CD14-positive monocyte (primary cell): ENCODE results near the gene CLIP4. TPM values are rescaled to one million over a fixed set of nuclear protein-coding genes. Genes with fewer than 3 reads are reported as not detected.

Source experiments
- DNase-seq, 3 donors: peaks; one replicate each; pipeline ENCODE4 v3.0.0-alpha.2; 2011 to 2022
- H2AFZ ChIP-seq: 2 replicates; pipeline ENCODE4 v1.6.0; 2012; ENCODE audit warnings: mild to moderate bottlenecking, low read depth, low read length, inconsistent platforms; ENCODE audit not compliant: insufficient read depth, poor library complexity, severe bottlenecking
- H3K27ac ChIP-seq, 2 donors: 1 replicate in 1 of 2; 2 replicates in 1 of 2; pipeline ENCODE4 v1.5.1; 2012 to 2013; ENCODE audit warnings: low read length in 2 of 2, control low read depth in 1 of 2, inconsistent platforms in 1 of 2, low read depth in 1 of 2, mild to moderate bottlenecking in 1 of 2
- H3K27me3 ChIP-seq, 2 donors: one replicate each; pipeline versions ENCODE4 v1.6.0 to v1.6.1; 2011 to 2013; ENCODE audit warnings: low read length in 2 of 2; ENCODE audit not compliant: control insufficient read depth in 2 of 2, insufficient read depth in 2 of 2
- H3K36me3 ChIP-seq, 2 donors: replicated peaks in 1 of 2; 1 replicate in 1 of 2; 2 replicates in 1 of 2; pipeline versions ENCODE4 v1.5.1 to v1.6.1; 2012 to 2013; ENCODE audit warnings: low read length in 2 of 2, control low read depth in 1 of 2, inconsistent platforms in 1 of 2, mild to moderate bottlenecking in 1 of 2; ENCODE audit not compliant: insufficient read depth in 2 of 2, control insufficient read depth in 1 of 2
- H3K4me1 ChIP-seq, 2 donors: 1 replicate in 1 of 2; 2 replicates in 1 of 2; pipeline versions ENCODE4 v1.5.1 to v1.6.1; 2012 to 2013; ENCODE audit warnings: low read length in 2 of 2, control low read depth in 1 of 2, inconsistent platforms in 1 of 2, mild to moderate bottlenecking in 1 of 2, moderate library complexity in 1 of 2; ENCODE audit not compliant: insufficient read depth in 2 of 2, control insufficient read depth in 1 of 2
- H3K4me2 ChIP-seq: replicated peaks from 2 replicates; pipeline ENCODE3; 2012; ENCODE audit warnings: low read length, moderate library complexity, mild to moderate bottlenecking; ENCODE audit not compliant: poor library complexity, severe bottlenecking; ENCODE audit errors: extremely low read depth
- H3K4me3 ChIP-seq, 3 experiments: fragments of 200-600 bp in 1 of 3; sonication (generic) in 1 of 3; replicated peaks in 1 of 3; 1 replicate in 2 of 3; 2 replicates in 1 of 3; pipeline ENCODE4 v1.5.1; 2011 to 2013; ENCODE audit warnings: low read length in 3 of 3, mild to moderate bottlenecking in 3 of 3, control low read depth in 2 of 3, low read depth in 2 of 3, inconsistent platforms in 1 of 3, moderate library complexity in 1 of 3
- H3K79me2 ChIP-seq: 2 replicates; pipeline ENCODE4 v1.6.0; 2012; ENCODE audit warnings: mild to moderate bottlenecking, control low read depth, inconsistent platforms, low read length, moderate library complexity; ENCODE audit not compliant: insufficient read depth
- H3K9ac ChIP-seq: 2 replicates; pipeline ENCODE4 v1.6.0; 2017; ENCODE audit warnings: low read length, mild to moderate bottlenecking; ENCODE audit not compliant: insufficient read depth, poor library complexity, severe bottlenecking
- H3K9me3 ChIP-seq, 2 donors: replicated peaks in 1 of 2; 1 replicate in 1 of 2; 2 replicates in 1 of 2; pipeline versions ENCODE4 v1.5.1 to v1.6.1; 2012 to 2013; ENCODE audit warnings: low read length in 2 of 2, control low read depth in 1 of 2; ENCODE audit not compliant: control insufficient read depth in 1 of 2, insufficient read depth in 1 of 2
- H4K20me1 ChIP-seq: 2 replicates; pipeline ENCODE4 v1.6.0; 2012; ENCODE audit warnings: mild to moderate bottlenecking, low read length, control low read depth, moderate library complexity; ENCODE audit not compliant: insufficient read depth
- H3K27ac Mint-ChIP-seq, 7 donors: one replicate each; pipeline ENCODE4 v1.8.0; 2020; ENCODE audit warnings: mild to moderate bottlenecking in 7 of 7, mixed read lengths in 7 of 7, moderate library complexity in 6 of 7, inconsistent platforms in 2 of 7
- H3K27me3 Mint-ChIP-seq, 3 donors: one replicate each; pipeline ENCODE4 v1.8.0; 2021 to 2022; ENCODE audit warnings: low read depth in 3 of 3, mild to moderate bottlenecking in 3 of 3, mixed read lengths in 3 of 3, moderate library complexity in 3 of 3, inconsistent platforms in 1 of 3
- H3K36me3 Mint-ChIP-seq, 2 donors: one replicate each; pipeline ENCODE4 v1.8.0; 2020; ENCODE audit warnings: mixed read lengths in 2 of 2, inconsistent platforms in 1 of 2, mild to moderate bottlenecking in 1 of 2
- H3K4me1 Mint-ChIP-seq: one replicate; pipeline ENCODE4 v1.8.0; 2020; ENCODE audit warnings: mild to moderate bottlenecking, mixed read lengths
- H3K4me3 Mint-ChIP-seq, 2 donors: one replicate each; pipeline ENCODE4 v1.8.0; 2020; ENCODE audit warnings: mild to moderate bottlenecking in 2 of 2, mixed read lengths in 2 of 2, moderate library complexity in 1 of 2
- H3K9me3 Mint-ChIP-seq, 7 donors: one replicate each; pipeline ENCODE4 v1.8.0; 2020 to 2022; ENCODE audit warnings: mixed read lengths in 7 of 7, mild to moderate bottlenecking in 6 of 7, moderate library complexity in 6 of 7, inconsistent platforms in 2 of 7
- CTCF ChIP-seq: fragments of 200-600 bp; IDR thresholded peaks from one replicate; pipeline ENCODE4 v1.8.0; 2022; ENCODE audit warnings: antibody characterized with exemption, mild to moderate bottlenecking
- WGBS: methylation state at CpG from one replicate; pipeline ENCODE4 v1.1.5; 2013; ENCODE audit warnings: missing lambda C conversion rate; ENCODE audit not compliant: insufficient coverage; 5-methylcytosine and 5-hydroxymethylcytosine counted together
- intact Hi-C, 2 donors: fragments of 100-400 bp; cut with micrococcal nuclease; formaldehyde crosslinking; loops; one replicate each; pipeline versions ENCODE4 v1.15.0 to v1.15.1; 2023
- polyA plus RNA-seq, 3 donors: library from polyadenylated mRNA; depleted of rRNA in 1 of 3; unstranded in 2 of 3; stranded (reverse) in 1 of 3; fragments of 300-500 nt in 2 of 3; fragments of >200 nt in 1 of 3; fragmentation: Illumina TruSeq in 2 of 3; gene quantifications; 1 replicate in 2 of 3; 2 replicates in 1 of 3; pipeline ENCODE4 v1.2.3, GENCODE V29; 2012 to 2021

The CLIP4 gene
- polyA plus RNA-seq, 3 donors = 19.6 to 29.8 (median 21.7) TPM

GRCh38 chr2:29209551-29209950 lies 94.3 kb downstream of the CLIP4 start:
- Histone ChIP-seq H3K9me3 (no peaks in the 10 kb centered on the region), H3K27me3 (no peaks in the 10 kb centered on the region), H3K36me3 (no peaks in the 10 kb centered on the region), H3K9ac (no peak overlapping the region), H4K20me1 (no peaks in the 10 kb centered on the region), H3K4me3 (no peak overlapping the region), H3K4me2 (no peak overlapping the region), H3K79me2 (no peaks in the 10 kb centered on the region), H2AFZ (no peak overlapping the region), H3K27ac (no peak overlapping the region), H3K4me1 (peaks cover 0 to 20% of the 10 kb centered on the region in 2 donors)
- Mint-ChIP-seq H3K36me3 (no peaks in the 10 kb centered on the region), H3K4me1 (peaks cover 3% of the 10 kb centered on the region), H3K9me3 (no peaks in the 10 kb centered on the region), H3K4me3 (no peak overlapping the region), H3K27me3 (peaks cover 4 to 9% (median 6%) of the 10 kb centered on the region in 3 donors), H3K27ac (peak overlapping the region in 1 of 7 donors; percentile 47)
- TF ChIP-seq CTCF = no peak
- WGBS = 90% methylated on average over 2 of the region's 5 CpGs
- no peak for DNase-seq
- intact Hi-C loops = no loop called here

- no peaks in the 10 kb centered on the region for H3K36me3 Mint-ChIP-seq
- H3K9me3 Mint-ChIP-seq = no peaks in the 10 kb centered on the region
- no peak overlapping the region for H2AFZ ChIP-seq
- no peaks in the 10 kb centered on the region for H3K36me3 ChIP-seq
- DNase-seq = no peak
- H3K4me3 Mint-ChIP-seq = no peak overlapping the region
- H3K27me3 ChIP-seq = no peaks in the 10 kb centered on the region
- intact Hi-C loops = no loop called here
- H3K9ac ChIP-seq = no peak overlapping the region
- H3K27ac ChIP-seq = no peak overlapping the region
- no peak overlapping the region for H3K4me3 ChIP-seq
- peaks cover 7 to 10% (median 7%) of the 10 kb centered on the region in 3 donors for H3K27me3 Mint-ChIP-seq
- peaks cover 3% of the 10 kb centered on the region for H3K4me1 Mint-ChIP-seq
- H3K9me3 ChIP-seq = no peaks in the 10 kb centered on the region
- 100% methylated on average over 4 of the region's 5 CpGs for WGBS
- peak overlapping the region in 1 of 7 donors; percentile 58 for H3K27ac Mint-ChIP-seq
- no peak overlapping the region for H3K4me2 ChIP-seq
- H3K4me1 ChIP-seq = peaks cover 0 to 20% of the 10 kb centered on the region in 2 donors
- no peak for TF ChIP-seq CTCF
- no peaks in the 10 kb centered on the region for H3K79me2 ChIP-seq
- no peaks in the 10 kb centered on the region for H4K20me1 ChIP-seq
Observed at GRCh38 chr2:29212009-29212408, 96.8 kb downstream of the CLIP4 start.
